OCI-LY1 (cell line): ENCODE measurements around the gene ZNF292.

Source experiments
- H2AFZ ChIP-seq: fragments of 200-600 bp; sonication (generic), shearing (Covaris generic); 2 replicates; pipeline ENCODE4 v1.6.0; 2014; ENCODE audit warnings: antibody characterized with exemption, mild to moderate bottlenecking, low read length
- H3F3A ChIP-seq: fragments of 200-600 bp; sonication (generic), shearing (Covaris generic); 2 replicates; pipeline ENCODE4 v1.6.0; 2014; ENCODE audit warnings: mild to moderate bottlenecking, antibody characterized with exemption, low read length, moderate library complexity; ENCODE audit not compliant: insufficient read depth
- H3K27ac ChIP-seq: fragments of 200-600 bp; sonication (generic); 2 replicates; pipeline ENCODE4 v1.5.1; 2014; ENCODE audit warnings: low read length, mixed run types, mild to moderate bottlenecking, low read depth; ENCODE audit not compliant: poor library complexity, severe bottlenecking
- H3K27me3 ChIP-seq: fragments of 200-600 bp; sonication (generic); 2 replicates; pipeline ENCODE4 v1.6.0; 2014; ENCODE audit warnings: antibody characterized with exemption, mild to moderate bottlenecking, low read length, moderate library complexity; ENCODE audit not compliant: insufficient read depth
- H3K36me3 ChIP-seq: fragments of 200-600 bp; sonication (generic); 2 replicates; pipeline ENCODE4 v1.6.1; 2014; ENCODE audit warnings: mild to moderate bottlenecking, antibody characterized with exemption, low read length, moderate library complexity, mixed read lengths; ENCODE audit not compliant: insufficient read depth
- H3K4me1 ChIP-seq: fragments of 200-600 bp; sonication (generic); 2 replicates; pipeline ENCODE4 v1.5.1; 2014; ENCODE audit warnings: mild to moderate bottlenecking, low read length, moderate library complexity; ENCODE audit not compliant: insufficient read depth, severe bottlenecking
- H3K4me2 ChIP-seq: fragments of 200-600 bp; sonication (generic), shearing (Covaris generic); 2 replicates; pipeline ENCODE4 v1.6.1; 2014; ENCODE audit warnings: low read length
- H3K4me3 ChIP-seq: fragments of 200-600 bp; sonication (generic); 2 replicates; pipeline ENCODE4 v1.5.1; 2014; ENCODE audit warnings: low read length, low read depth, mild to moderate bottlenecking, mixed read lengths; ENCODE audit not compliant: poor library complexity, severe bottlenecking
- H3K79me2 ChIP-seq: fragments of 200-600 bp; shearing (Covaris generic); 2 replicates; pipeline ENCODE4 v1.6.1; 2016; ENCODE audit warnings: mixed run types, low read length, mixed read lengths; ENCODE audit not compliant: insufficient read depth
- H3K9ac ChIP-seq: fragments of 200-600 bp; sonication (generic), shearing (Covaris generic); 2 replicates; pipeline ENCODE4 v1.6.1; 2014; ENCODE audit warnings: mild to moderate bottlenecking, low read length, mixed read lengths
- H3K9me2 ChIP-seq: fragments of 200-600 bp; sonication (generic), shearing (Covaris generic); 2 replicates; pipeline ENCODE4 v1.6.1; 2014; ENCODE audit warnings: low read depth, mild to moderate bottlenecking, low read length, mixed read lengths
- H3K9me3 ChIP-seq: fragments of 200-600 bp; shearing (Covaris generic); 2 replicates; pipeline ENCODE4 v1.6.1; 2014; ENCODE audit warnings: low read length, mixed read lengths
- H4K20me1 ChIP-seq: fragments of 200-600 bp; sonication (generic), shearing (Covaris generic); 2 replicates; pipeline ENCODE4 v1.6.0; 2016; ENCODE audit warnings: mild to moderate bottlenecking, low read length; ENCODE audit not compliant: insufficient read depth
- CTCF ChIP-seq: fragments of 200-600 bp; sonication (generic), shearing (Covaris generic); IDR thresholded peaks from 2 replicates; pipeline ENCODE4 v1.5.1; 2017; ENCODE audit warnings: mild to moderate bottlenecking, antibody characterized with exemption, low read length, moderate library complexity, mixed read lengths
- EZH2 ChIP-seq: fragments of 200-600 bp; sonication (generic), shearing (Covaris generic); IDR thresholded peaks from 2 replicates; pipeline ENCODE4 v1.8.0; 2017; ENCODE audit warnings: borderline replicate concordance, mixed run types, mild to moderate bottlenecking, antibody characterized with exemption, low read length, moderate library complexity, mixed read lengths

Gene ZNF292

DNA sequence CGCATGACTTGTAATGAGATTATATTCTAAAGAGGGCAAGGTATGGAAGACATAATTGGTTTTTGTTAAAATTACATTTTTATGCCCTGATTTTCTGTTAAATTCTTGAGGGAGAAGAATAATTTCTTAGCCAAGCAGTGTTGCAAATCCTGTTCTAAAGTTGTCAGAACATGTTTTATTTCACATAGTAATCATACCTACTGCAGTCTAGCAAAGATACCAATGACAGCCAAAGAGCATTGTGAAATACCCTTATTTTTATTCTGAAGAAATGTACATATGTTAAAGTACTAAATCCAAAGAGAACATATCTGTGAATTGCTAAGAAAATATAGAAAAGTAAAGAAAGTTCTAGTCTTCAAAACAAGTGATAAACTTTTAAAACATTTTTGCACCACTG is 127.4 kb downstream of the ZNF292 start:
- Histone ChIP-seq H2AFZ (no peak overlapping the region), H3K4me3 (no peak overlapping the region)
- TF ChIP-seq CTCF (no peak), EZH2 (no peak)

GRCh38 chr6:87283461-87283860 is 128.1 kb downstream of the ZNF292 start:
- no peaks in the 10 kb centered on the region for H3K36me3 ChIP-seq
- H3K79me2 ChIP-seq: no peaks in the 10 kb centered on the region
- no peak for TF ChIP-seq EZH2
- TF ChIP-seq CTCF: no peak
- H3K9me2 ChIP-seq: no peaks in the 10 kb centered on the region
- H2AFZ ChIP-seq: no peak overlapping the region
- no peaks in the 10 kb centered on the region; the same call in 1 of the 2 replicates for H3K27me3 ChIP-seq
- no peak overlapping the region for H3K9ac ChIP-seq
- H3K4me2 ChIP-seq: no peak overlapping the region
- H3F3A ChIP-seq: no peaks in the 10 kb centered on the region
- no peak overlapping the region for H3K27ac ChIP-seq
- H3K4me1 ChIP-seq: peaks cover 3% of the 10 kb centered on the region
- no peaks in the 10 kb centered on the region for H4K20me1 ChIP-seq
- no peak overlapping the region for H3K4me3 ChIP-seq
- no peaks in the 10 kb centered on the region for H3K9me3 ChIP-seq

More for the DNA sequence above, 127.4 kb downstream of the ZNF292 start:
- H3K9ac ChIP-seq: no peak overlapping the region
- no peaks in the 10 kb centered on the region for H3K79me2 ChIP-seq
- no peak overlapping the region for H3K4me2 ChIP-seq
- H3K9me2 ChIP-seq: no peaks in the 10 kb centered on the region
- no peaks in the 10 kb centered on the region for H3K9me3 ChIP-seq
- H3K36me3 ChIP-seq: no peaks in the 10 kb centered on the region
- no peaks in the 10 kb centered on the region for H4K20me1 ChIP-seq
- peaks cover 3% of the 10 kb centered on the region for H3K4me1 ChIP-seq
- no peak overlapping the region for H3K27ac ChIP-seq
- no peaks in the 10 kb centered on the region for H3F3A ChIP-seq
- no peaks in the 10 kb centered on the region; the same call in 1 of the 2 replicates for H3K27me3 ChIP-seq

GRCh38 chr6:87287251-87287650 is 131.9 kb downstream of the ZNF292 start:
- Histone ChIP-seq H2AFZ (no peak overlapping the region), H3K9me2 (no peaks in the 10 kb centered on the region), H3K27ac (no peak overlapping the region), H3K36me3 (no peaks in the 10 kb centered on the region), H4K20me1 (no peaks in the 10 kb centered on the region), H3K4me3 (no peak overlapping the region), H3F3A (no peaks in the 10 kb centered on the region), H3K27me3 (no peaks in the 10 kb centered on the region; the same call in 1 of the 2 replicates), H3K9me3 (no peaks in the 10 kb centered on the region), H3K9ac (no peak overlapping the region), H3K4me2 (no peak overlapping the region), H3K79me2 (no peaks in the 10 kb centered on the region), H3K4me1 (no peaks in the 10 kb centered on the region)
- TF ChIP-seq EZH2 (no peak), CTCF (no peak)
